Measurements from ENCODE around the gene OR14A16. TPM values are rescaled to one million over a fixed set of nuclear protein-coding genes. Genes with fewer than 3 reads are reported as not detected.

OR14A16 gene
- total and polyA plus RNA-seq, 2 of the 4 experiments (the other 2 are of a cell fraction): not detected

GRCh38 chr1:247864644-247865043, 40.7 kb upstream of the OR14A16 start:
- Histone ChIP-seq H3K9me1 (ENCODE audit: insufficient read depth, low read length) (no peaks in the 10 kb centered on the region), H3K56ac (ENCODE audit: extremely low read depth, insufficient read depth, low read length) (no peak overlapping the region), H2BK120ac (ENCODE audit: low read depth, low read length) (no peak overlapping the region), H2AFZ (replicated peaks; ENCODE audit: low read length, poor library complexity) (no peak overlapping the region), H2BK20ac (ENCODE audit: low read depth, low read length) (no peak overlapping the region), H4K20me1 (ENCODE audit: insufficient read depth, low read length) (no peaks in the 10 kb centered on the region), H3K23ac (ENCODE audit: low read depth, low read length) (no peak overlapping the region), H3K4me2 (ENCODE audit: low read depth, low read length) (no peak overlapping the region), H3K79me1 (ENCODE audit: low read depth in 1 of 2, low read length in 2 of 2) (no peaks in the 10 kb centered on the region), H2AK5ac (ENCODE audit: low read depth, low read length) (no peak overlapping the region), H3K36me3 (ENCODE audit: control insufficient read depth, insufficient read depth, low read length) (no peaks in the 10 kb centered on the region), H3K14ac (replicated peaks; ENCODE audit: low read depth, low read length) (no peak overlapping the region), H3K27ac (ENCODE audit: insufficient read depth, low read length) (no peak overlapping the region), H3K9me3 (ENCODE audit: control insufficient read depth, insufficient read depth, low read length) (peaks cover 20% of the 10 kb centered on the region), H3K18ac (ENCODE audit: low read depth, low read length) (no peak overlapping the region), H4K8ac (ENCODE audit: low read depth in 2 of 2, low read length in 2 of 2) (no peak overlapping the region), H3K4me3 (ENCODE audit: insufficient read depth, low read depth, low read length) (no peak overlapping the region), H4K91ac (ENCODE audit: insufficient read depth, low read depth, low read length) (no peak overlapping the region), H4K5ac (ENCODE audit: low read depth, low read length) (no peak overlapping the region), H3K27me3 (ENCODE audit: control insufficient read depth, insufficient read depth, low read length) (no peaks in the 10 kb centered on the region), H2AK9ac (replicated peaks; ENCODE audit: low read depth, low read length, poor library complexity) (no peak overlapping the region), H2BK5ac (ENCODE audit: low read depth, low read length, poor library complexity, severe bottlenecking) (no peak overlapping the region), H3K4ac (ENCODE audit: low read depth, low read length) (no peak overlapping the region), H3K9ac (ENCODE audit: low read depth, low read length) (no peak overlapping the region), H2BK15ac (ENCODE audit: low read depth, low read length) (no peak overlapping the region), H3K4me1 (ENCODE audit: control insufficient read depth, insufficient read depth, low read length) (no peaks in the 10 kb centered on the region)
- in situ Hi-C loops (cut with MboI; ENCODE audit: low sequenced_read_pairs): no loop called here
- DNase-seq: no peak
- whole genome bisulfite sequencing, 2 experiments (ENCODE audit: extremely low coverage in 2 of 2, insufficient read length in 1 of 2): 61% methylated on average over 5 of the region's 17 CpGs; no CpG with 5 or more reads in 1 of the 2 experiments
- ChIA-PET CTCF (no interaction called here), POLR2A (ENCODE audit: unreplicated experiment) (no interaction called here)
- TF ChIP-seq MAZ (IDR thresholded peaks at IDR 0.05; ENCODE audit: borderline replicate concordance, low read depth, low read length) (no peak), MXI1 (IDR thresholded peaks at IDR 0.05; ENCODE audit: borderline replicate concordance, low read depth, low read length) (no peak), CTCF (conservative IDR thresholded peaks at IDR 0.05; ENCODE audit: low read depth, low read length) (no peak), SMC3 (IDR thresholded peaks at IDR 0.05; ENCODE audit: low read depth, low read length) (no peak), ELK1 (IDR thresholded peaks at IDR 0.05; ENCODE audit: borderline replicate concordance, low read depth, low read length) (no peak), RCOR1 (IDR thresholded peaks at IDR 0.05; ENCODE audit: insufficient replicate concordance, low read length) (no peak), CEBPB (IDR thresholded peaks at IDR 0.05; ENCODE audit: low read depth, low read length) (no peak), FOS (IDR thresholded peaks at IDR 0.05; ENCODE audit: low read depth, low read length) (no peak), POLR2A (IDR thresholded peaks at IDR 0.05; ENCODE audit: low read depth, low read length) (no peak), CHD1 (IDR thresholded peaks at IDR 0.05; ENCODE audit: low read depth, low read length) (no peak), BHLHE40 (IDR thresholded peaks at IDR 0.05; ENCODE audit: low read depth, low read length) (no peak), USF2 (IDR thresholded peaks at IDR 0.05; ENCODE audit: low read depth, low read length) (no peak), RFX5 (IDR thresholded peaks at IDR 0.05; ENCODE audit: low read depth, low read length) (no peak), MAFK (IDR thresholded peaks at IDR 0.05; ENCODE audit: low read depth, low read length) (no peak), RAD21 (IDR thresholded peaks at IDR 0.05; ENCODE audit: low read length) (no peak), NFE2L2 (IDR thresholded peaks at IDR 0.05; ENCODE audit: low read depth, low read length) (no peak)
- BruUV-seq (replicated peaks): no TSS peak
- intact Hi-C loops (cut with micrococcal nuclease): no loop called here
- no peak for ATAC-seq (ENCODE audit: low read depth)
- dilution Hi-C loops (cut with HindIII; ENCODE audit: low sequenced_read_pairs, unreplicated experiment): no loop called here

Measured in IMR-90 (cell line).